Measurements from ENCODE around the gene EPHA7. TPM values are rescaled to one million over a fixed set of nuclear protein-coding genes. Genes with fewer than 3 reads are reported as not detected.

EPHA7 gene
- polyA plus RNA-seq, 1 donor (not counting 4 experiments of a cell fraction or from before 2014, with no cell fraction given): not detected

DNA sequence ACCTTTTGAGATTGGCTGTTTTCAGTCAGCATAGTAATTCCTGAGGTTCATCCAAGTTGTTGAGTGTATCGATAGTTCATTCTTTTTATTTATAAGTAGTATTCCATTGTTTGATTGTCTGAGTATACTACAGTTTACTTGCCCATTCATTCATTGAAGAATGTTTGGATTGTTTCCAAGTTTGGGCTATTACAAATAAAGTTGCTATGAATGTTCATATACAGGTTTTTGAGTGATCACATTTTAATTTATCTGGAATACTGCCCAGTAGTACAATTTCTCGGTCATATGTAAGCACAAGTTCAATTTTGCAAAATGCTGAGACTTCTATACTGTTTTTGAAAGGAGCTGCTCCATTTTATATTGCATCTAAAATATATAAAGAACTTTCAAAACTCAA, 14.2 kb upstream of the EPHA7 start:
- Histone ChIP-seq H2AFZ (ENCODE audit: control insufficient read depth, low read length) (no peak overlapping the region), H3K9me1 (ENCODE audit: control insufficient read depth, extremely low read depth, insufficient read depth, low read length) (no peaks in the 10 kb centered on the region), H3K4me3 (ENCODE audit: control insufficient read depth in 2 of 3, extremely low read depth in 1 of 3, insufficient read depth in 2 of 3, low read depth in 1 of 3, low read length in 3 of 3) (no peak overlapping the region), H3K9me3 (ENCODE audit: control insufficient read depth, low read depth, low read length) (no peaks in the 10 kb centered on the region), H3K79me2 (ENCODE audit: control insufficient read depth, insufficient read depth, low read length) (no peaks in the 10 kb centered on the region), H4K20me1 (ENCODE audit: control insufficient read depth, extremely low read depth, insufficient read depth, low read length) (no peaks in the 10 kb centered on the region), H3K27ac (ENCODE audit: control insufficient read depth, insufficient read depth, low read length) (no peak overlapping the region), H3K9ac (ENCODE audit: control insufficient read depth, extremely low read depth, insufficient read depth, low read length) (no peak overlapping the region), H3K27me3 (ENCODE audit: control insufficient read depth, extremely low read depth, insufficient read depth, low read length) (no peaks in the 10 kb centered on the region), H3K36me3 (ENCODE audit: control insufficient read depth in 2 of 2, extremely low read depth in 1 of 2, insufficient read depth in 2 of 2, low read length in 2 of 2) (no peaks in the 10 kb centered on the region), H3K4me1 (ENCODE audit: control insufficient read depth, extremely low read depth, insufficient read depth, low read length) (no peaks in the 10 kb centered on the region), H3K4me2 (ENCODE audit: control insufficient read depth, extremely low read depth, insufficient read depth, low read depth, low read length) (no peak overlapping the region)
- FAIRE-seq: no peak
- no peak for DNase-seq (ENCODE audit: low read depth, low spot score)
- dilution Hi-C loops (cut with MboI; ENCODE audit: extremely low pct_ligation_motif_present, low sequenced_read_pairs): no loop called here
- no peak for TF ChIP-seq EZH2 (IDR thresholded peaks at IDR 0.05; ENCODE audit: low read length)

DNA sequence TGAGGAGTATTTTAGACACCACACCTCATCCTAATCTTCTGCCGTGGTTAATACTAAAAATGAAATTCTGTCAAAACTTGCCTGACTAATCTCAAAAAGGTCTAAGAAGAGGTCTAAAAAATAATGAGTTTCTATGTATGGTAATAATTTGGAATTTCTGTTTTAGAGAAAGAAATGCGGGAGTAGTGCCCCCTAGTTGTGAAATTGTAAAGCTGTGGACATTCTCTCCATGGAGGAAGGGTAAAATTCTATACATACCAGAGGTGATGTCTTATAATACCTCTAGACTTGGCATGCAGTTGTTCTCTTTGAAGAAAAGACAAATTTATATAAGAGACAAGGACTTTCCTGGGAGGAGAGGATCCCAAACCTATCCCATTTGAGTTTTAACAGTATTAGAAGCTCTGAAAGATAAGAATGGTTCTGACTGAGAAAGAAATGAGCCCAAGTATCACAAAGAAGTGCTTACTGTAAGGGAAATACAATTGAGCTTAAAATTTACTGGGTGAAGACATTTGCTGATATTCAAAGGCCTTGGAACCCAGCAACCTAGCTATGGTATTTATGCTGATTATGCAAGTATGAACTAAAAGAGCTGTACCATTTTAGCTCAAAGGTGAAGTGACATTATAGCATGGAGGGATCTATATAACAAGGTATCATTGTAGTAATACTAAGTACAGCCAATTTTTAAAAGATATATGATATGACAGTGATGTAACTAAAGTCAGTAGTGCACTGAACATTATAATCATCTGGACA, 5.1 kb upstream of the EPHA7 start:
- H4K20me1 ChIP-seq (ENCODE audit: control insufficient read depth, extremely low read depth, insufficient read depth, low read length): no peaks in the 10 kb centered on the region
- no peak overlapping the region for H2AFZ ChIP-seq (ENCODE audit: control insufficient read depth, low read length)
- FAIRE-seq: no peak
- no peaks in the 10 kb centered on the region for H3K79me2 ChIP-seq (ENCODE audit: control insufficient read depth, insufficient read depth, low read length)
- H3K36me3 ChIP-seq (ENCODE audit: control insufficient read depth in 2 of 2, extremely low read depth in 1 of 2, insufficient read depth in 2 of 2, low read length in 2 of 2): no peaks in the 10 kb centered on the region
- no peaks in the 10 kb centered on the region for H3K9me1 ChIP-seq (ENCODE audit: control insufficient read depth, extremely low read depth, insufficient read depth, low read length)
- no peak overlapping the region for H3K4me3 ChIP-seq (ENCODE audit: control insufficient read depth in 2 of 3, extremely low read depth in 1 of 3, insufficient read depth in 2 of 3, low read depth in 1 of 3, low read length in 3 of 3)
- H3K9ac ChIP-seq (ENCODE audit: control insufficient read depth, extremely low read depth, insufficient read depth, low read length): no peak overlapping the region
- no peak overlapping the region for H3K27ac ChIP-seq (ENCODE audit: control insufficient read depth, insufficient read depth, low read length)
- dilution Hi-C loops (cut with MboI; ENCODE audit: extremely low pct_ligation_motif_present, low sequenced_read_pairs): no loop called here
- no peak overlapping the region for H3K4me2 ChIP-seq (ENCODE audit: control insufficient read depth, extremely low read depth, insufficient read depth, low read depth, low read length)
- H3K4me1 ChIP-seq (ENCODE audit: control insufficient read depth, extremely low read depth, insufficient read depth, low read length): peaks cover 4% of the 10 kb centered on the region
- H3K27me3 ChIP-seq (ENCODE audit: control insufficient read depth, extremely low read depth, insufficient read depth, low read length): peaks cover 12% of the 10 kb centered on the region
- H3K9me3 ChIP-seq (ENCODE audit: control insufficient read depth, low read depth, low read length): no peaks in the 10 kb centered on the region
- TF ChIP-seq EZH2 (IDR thresholded peaks at IDR 0.05; ENCODE audit: low read length): no peak
- TF ChIP-seq, protein P1, sequence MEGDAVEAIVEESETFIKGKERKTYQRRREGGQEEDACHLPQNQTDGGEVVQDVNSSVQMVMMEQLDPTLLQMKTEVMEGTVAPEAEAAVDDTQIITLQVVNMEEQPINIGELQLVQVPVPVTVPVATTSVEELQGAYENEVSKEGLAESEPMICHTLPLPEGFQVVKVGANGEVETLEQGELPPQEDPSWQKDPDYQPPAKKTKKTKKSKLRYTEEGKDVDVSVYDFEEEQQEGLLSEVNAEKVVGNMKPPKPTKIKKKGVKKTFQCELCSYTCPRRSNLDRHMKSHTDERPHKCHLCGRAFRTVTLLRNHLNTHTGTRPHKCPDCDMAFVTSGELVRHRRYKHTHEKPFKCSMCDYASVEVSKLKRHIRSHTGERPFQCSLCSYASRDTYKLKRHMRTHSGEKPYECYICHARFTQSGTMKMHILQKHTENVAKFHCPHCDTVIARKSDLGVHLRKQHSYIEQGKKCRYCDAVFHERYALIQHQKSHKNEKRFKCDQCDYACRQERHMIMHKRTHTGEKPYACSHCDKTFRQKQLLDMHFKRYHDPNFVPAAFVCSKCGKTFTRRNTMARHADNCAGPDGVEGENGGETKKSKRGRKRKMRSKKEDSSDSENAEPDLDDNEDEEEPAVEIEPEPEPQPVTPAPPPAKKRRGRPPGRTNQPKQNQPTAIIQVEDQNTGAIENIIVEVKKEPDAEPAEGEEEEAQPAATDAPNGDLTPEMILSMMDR (optimal IDR thresholded peaks at IDR 0.05 in 1 of 3, IDR thresholded peaks at IDR 0.05 in 1 of 3, conservative IDR thresholded peaks at IDR 0.05 in 1 of 3; ENCODE audit: extremely low read depth in 1 of 3, insufficient read depth in 2 of 3, low read length in 3 of 3): peak in 2 of 3 experiments; percentile 30 to 47
- DNase-seq (ENCODE audit: low read depth, low spot score): no peak

Measured in keratinocyte (primary cell).